Fibroblast of villous mesenchyme (primary cell): Measurements from ENCODE around the gene SLC35F3. TPM values are rescaled to one million over a fixed set of nuclear protein-coding genes. Genes with fewer than 3 reads are reported as not detected.

ENCODE experiments used
- DNase-seq: peaks from one replicate; pipeline ENCODE4 v3.0.0-alpha.2; 2010; ENCODE audit warnings: low read depth
- H3K4me3 ChIP-seq: 2 replicates; pipeline ENCODE4 v1.5.1; 2011; ENCODE audit warnings: low read depth, mild to moderate bottlenecking, low read length
- CTCF ChIP-seq: IDR thresholded peaks from 2 replicates; pipeline ENCODE4 v1.5.1; 2012; ENCODE audit warnings: low read depth, mild to moderate bottlenecking, low read length; ENCODE audit not compliant: insufficient read depth
- total RNA-seq: library from RNA; depleted of rRNA; stranded (reverse); fragments of >200 nt; gene quantifications from 2 replicates; pipeline ENCODE4 v1.2.3, GENCODE V29; 2012

Gene SLC35F3
- total RNA-seq, 1 donor, result 1.7 TPM

GRCh38 chr1:233960386-233960785, 55.9 kb downstream of the SLC35F3 start:
- no peak for TF ChIP-seq CTCF

GRCh38 chr1:233962878-233963277, 58.4 kb downstream of the SLC35F3 start:
- TF ChIP-seq CTCF, result no peak
- no peak for DNase-seq
- H3K4me3 ChIP-seq, result no peak overlapping the region

More at GRCh38 chr1:233960386-233960785, 55.9 kb downstream of the SLC35F3 start:
- no peak overlapping the region for H3K4me3 ChIP-seq
- DNase-seq, result no peak

GRCh38 chr1:233965856-233966255, 61.4 kb downstream of the SLC35F3 start:
- no peak for DNase-seq
- no peak overlapping the region for H3K4me3 ChIP-seq
- no peak for TF ChIP-seq CTCF

- no peak overlapping the region for H3K4me3 ChIP-seq
- no peak for TF ChIP-seq CTCF
- no peak for DNase-seq
Observed at GRCh38 chr1:233971753-233972152, 67.3 kb downstream of the SLC35F3 start.

- H3K4me3 ChIP-seq, result no peak overlapping the region
- no peak for TF ChIP-seq CTCF
- DNase-seq, result no peak
Observed at GRCh38 chr1:233972563-233972950, 68.1 kb downstream of the SLC35F3 start.

- no peak for TF ChIP-seq CTCF
- no peak overlapping the region for H3K4me3 ChIP-seq
- peak; percentile 33 for DNase-seq
Observed at GRCh38 chr1:233972951-233973635, 68.6 kb downstream of the SLC35F3 start.

GRCh38 chr1:233975486-233975885, 71.0 kb downstream of the SLC35F3 start:
- DNase-seq, result no peak
- TF ChIP-seq CTCF, result no peak
- H3K4me3 ChIP-seq, result no peak overlapping the region
